PFSK-1 (cell line): ENCODE data around the gene NR3C2.

Source experiments
- FOXP2 ChIP-seq: optimal IDR thresholded peaks from 2 replicates; pipeline ENCODE3; 2011; ENCODE audit warnings: borderline replicate concordance, control low read depth, inconsistent platforms; ENCODE audit not compliant: insufficient read depth; ENCODE audit errors: extremely low read length, extremely low read depth
- POLR2AphosphoS5 ChIP-seq: IDR thresholded peaks from 2 replicates; pipeline ENCODE4 v1.6.1; 2012; ENCODE audit warnings: low read depth, mild to moderate bottlenecking, control low read depth, low read length, moderate library complexity
- SIN3A ChIP-seq: IDR thresholded peaks from 2 replicates; pipeline ENCODE4 v1.6.1; 2012; ENCODE audit warnings: mild to moderate bottlenecking, low read length, moderate library complexity, borderline replicate concordance; ENCODE audit not compliant: insufficient read depth
- TAF1 ChIP-seq: IDR thresholded peaks from 2 replicates; pipeline ENCODE4 v1.6.1; 2012; ENCODE audit warnings: low read length, control low read depth, borderline replicate concordance; ENCODE audit not compliant: insufficient read depth
- TF ChIP-seq, protein P1 (sequence below), 2 experiments: IDR thresholded peaks; 2 replicates each; pipeline versions ENCODE4 v1.6.1 to v1.8.0; 2011 to 2012; ENCODE audit warnings: low read depth in 2 of 2, low read length in 2 of 2, control low read depth in 1 of 2, inconsistent platforms in 1 of 2, mild to moderate bottlenecking in 1 of 2, moderate library complexity in 1 of 2; ENCODE audit not compliant: insufficient read depth in 1 of 2

The NR3C2 gene

DNA sequence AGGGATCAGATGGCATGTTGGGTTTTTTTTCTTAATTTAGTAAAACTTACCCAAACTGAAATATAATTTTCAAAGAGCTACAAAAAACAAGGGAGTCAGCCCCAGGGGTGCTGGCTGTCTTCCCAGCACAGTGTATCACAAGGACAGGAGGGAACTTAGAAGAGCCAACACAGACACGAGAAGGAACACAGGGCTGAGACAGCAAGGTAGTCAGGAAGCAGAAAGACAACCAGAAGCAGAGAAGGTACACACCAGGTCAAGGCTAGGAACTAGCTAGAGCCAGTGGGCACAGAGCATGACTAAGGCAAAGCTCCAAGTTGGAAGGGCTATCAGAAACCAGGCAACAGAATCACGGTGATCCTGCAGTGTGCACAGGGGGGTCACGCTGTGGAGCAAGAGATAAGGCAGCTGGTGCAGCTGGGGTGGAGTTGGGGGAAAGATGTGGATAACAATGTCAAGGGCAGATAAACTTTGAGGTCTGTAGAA, 168.7 kb downstream of the NR3C2 start:
- TF ChIP-seq, protein P1, sequence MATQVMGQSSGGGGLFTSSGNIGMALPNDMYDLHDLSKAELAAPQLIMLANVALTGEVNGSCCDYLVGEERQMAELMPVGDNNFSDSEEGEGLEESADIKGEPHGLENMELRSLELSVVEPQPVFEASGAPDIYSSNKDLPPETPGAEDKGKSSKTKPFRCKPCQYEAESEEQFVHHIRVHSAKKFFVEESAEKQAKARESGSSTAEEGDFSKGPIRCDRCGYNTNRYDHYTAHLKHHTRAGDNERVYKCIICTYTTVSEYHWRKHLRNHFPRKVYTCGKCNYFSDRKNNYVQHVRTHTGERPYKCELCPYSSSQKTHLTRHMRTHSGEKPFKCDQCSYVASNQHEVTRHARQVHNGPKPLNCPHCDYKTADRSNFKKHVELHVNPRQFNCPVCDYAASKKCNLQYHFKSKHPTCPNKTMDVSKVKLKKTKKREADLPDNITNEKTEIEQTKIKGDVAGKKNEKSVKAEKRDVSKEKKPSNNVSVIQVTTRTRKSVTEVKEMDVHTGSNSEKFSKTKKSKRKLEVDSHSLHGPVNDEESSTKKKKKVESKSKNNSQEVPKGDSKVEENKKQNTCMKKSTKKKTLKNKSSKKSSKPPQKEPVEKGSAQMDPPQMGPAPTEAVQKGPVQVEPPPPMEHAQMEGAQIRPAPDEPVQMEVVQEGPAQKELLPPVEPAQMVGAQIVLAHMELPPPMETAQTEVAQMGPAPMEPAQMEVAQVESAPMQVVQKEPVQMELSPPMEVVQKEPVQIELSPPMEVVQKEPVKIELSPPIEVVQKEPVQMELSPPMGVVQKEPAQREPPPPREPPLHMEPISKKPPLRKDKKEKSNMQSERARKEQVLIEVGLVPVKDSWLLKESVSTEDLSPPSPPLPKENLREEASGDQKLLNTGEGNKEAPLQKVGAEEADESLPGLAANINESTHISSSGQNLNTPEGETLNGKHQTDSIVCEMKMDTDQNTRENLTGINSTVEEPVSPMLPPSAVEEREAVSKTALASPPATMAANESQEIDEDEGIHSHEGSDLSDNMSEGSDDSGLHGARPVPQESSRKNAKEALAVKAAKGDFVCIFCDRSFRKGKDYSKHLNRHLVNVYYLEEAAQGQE (IDR thresholded peaks at IDR 0.05; ENCODE audit: insufficient read depth in 1 of 2, low read depth in 2 of 2, low read length in 2 of 2): no peak
- TF ChIP-seq SIN3A (no peak), TAF1 (no peak), POLR2AphosphoS5 (no peak), FOXP2 (no peak)

DNA sequence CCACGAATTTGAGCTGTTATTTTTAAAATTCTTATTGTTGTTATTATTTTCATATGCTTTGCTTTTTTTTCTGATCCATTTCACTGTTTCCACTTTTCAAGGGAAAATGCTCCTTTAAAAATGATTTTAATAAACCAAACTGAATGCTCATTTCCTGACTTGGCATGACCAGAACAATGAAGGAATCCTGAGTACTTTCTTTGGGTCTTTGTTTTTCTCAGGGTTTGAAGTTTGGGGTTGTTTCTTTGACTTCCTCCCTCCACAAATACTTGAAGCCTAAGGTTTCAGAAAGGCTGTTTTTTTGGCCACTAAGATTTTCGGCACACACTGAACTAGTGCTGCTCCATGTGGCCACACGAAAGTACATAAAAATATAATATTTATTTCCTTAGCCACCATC, 171.0 kb downstream of the NR3C2 start:
- TF ChIP-seq TAF1 (no peak), FOXP2 (no peak), POLR2AphosphoS5 (no peak), SIN3A (no peak)
- TF ChIP-seq, protein P1 (IDR thresholded peaks at IDR 0.05; ENCODE audit: insufficient read depth in 1 of 2, low read depth in 2 of 2, low read length in 2 of 2): no peak

DNA sequence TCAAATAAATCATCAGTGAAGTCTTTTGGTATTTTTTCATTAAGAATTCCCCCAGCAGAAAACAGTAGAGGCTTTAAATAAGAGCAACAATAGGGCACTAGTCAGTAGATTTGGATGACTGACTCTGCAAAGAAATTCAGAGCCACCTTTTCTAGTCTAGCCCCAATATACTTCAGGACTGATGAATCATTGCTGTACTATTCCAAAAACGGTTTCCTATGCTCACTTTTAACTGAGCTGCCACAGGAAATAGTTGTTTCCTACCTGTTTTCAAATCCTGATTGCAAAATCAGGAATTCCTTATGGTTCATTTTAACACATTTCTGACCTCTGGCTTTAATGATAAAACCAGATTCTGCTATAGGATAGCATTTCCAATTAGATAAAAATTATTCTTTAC, 171.6 kb downstream of the NR3C2 start:
- TF ChIP-seq FOXP2: no peak
- TF ChIP-seq, protein P1 (IDR thresholded peaks at IDR 0.05; ENCODE audit: insufficient read depth in 1 of 2, low read depth in 2 of 2, low read length in 2 of 2): no peak

DNA sequence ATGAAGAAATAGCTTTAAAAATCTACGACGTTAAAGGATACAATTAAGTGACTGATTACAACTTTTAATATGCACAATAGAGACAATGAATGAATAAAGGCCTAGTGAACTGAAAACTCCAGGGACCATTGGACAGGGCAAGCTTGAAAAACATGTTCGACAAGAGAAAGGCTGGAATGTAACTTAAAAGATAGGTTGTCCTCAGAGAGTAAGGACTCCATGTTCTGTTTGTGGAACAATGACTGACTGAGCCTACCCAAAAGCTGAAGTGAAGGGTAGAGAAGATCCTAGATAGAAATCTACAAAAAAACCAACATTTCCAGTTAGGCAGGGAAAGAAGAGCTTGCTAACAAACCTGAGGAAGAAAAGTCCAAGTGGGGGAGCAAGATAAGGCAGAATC, 173.4 kb downstream of the NR3C2 start:
- TF ChIP-seq POLR2AphosphoS5 (no peak), SIN3A (no peak), TAF1 (no peak), FOXP2 (no peak)
- TF ChIP-seq, protein P1 (IDR thresholded peaks at IDR 0.05; ENCODE audit: insufficient read depth in 1 of 2, low read depth in 2 of 2, low read length in 2 of 2): no peak

DNA sequence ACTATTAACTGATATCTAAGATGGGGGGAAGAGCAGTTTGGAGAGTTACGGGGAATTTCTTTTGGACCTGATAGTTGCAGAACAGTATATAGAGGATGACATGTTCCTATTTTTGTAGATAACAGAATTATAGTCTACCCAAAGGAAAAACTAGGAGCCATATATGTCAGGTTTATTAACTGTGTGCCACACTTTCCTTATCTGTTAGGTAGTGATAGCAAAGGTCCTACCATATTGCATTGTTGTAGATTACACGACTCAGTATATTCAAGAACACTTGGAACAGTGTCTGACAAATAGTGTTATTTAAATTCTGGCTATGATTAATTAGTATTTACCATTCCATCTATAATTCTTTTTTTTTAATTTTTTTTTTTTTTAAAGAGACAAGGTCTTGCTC, 175.3 kb downstream of the NR3C2 start:
- no peak for TF ChIP-seq SIN3A
- TF ChIP-seq TAF1: no peak

DNA sequence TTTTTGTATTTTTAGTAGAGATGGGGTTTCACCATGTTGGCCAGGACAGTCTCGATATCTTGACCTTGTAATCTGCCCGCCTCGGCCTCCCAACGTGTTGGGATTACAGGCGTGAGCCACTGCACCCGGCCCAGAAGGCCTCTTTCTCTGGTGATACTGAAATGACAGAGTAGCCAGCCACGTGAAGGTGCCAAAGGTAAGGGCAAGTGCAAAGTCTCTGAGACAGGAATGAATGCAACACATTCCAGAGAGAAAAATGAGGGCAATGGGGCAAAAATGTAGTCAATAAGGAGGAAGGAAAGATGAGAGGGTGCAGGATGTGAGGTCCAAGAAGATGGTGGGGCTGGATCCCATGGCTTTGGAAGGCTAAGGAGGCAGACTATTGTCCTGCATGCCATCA, 176.0 kb downstream of the NR3C2 start:
- TF ChIP-seq POLR2AphosphoS5 (no peak), TAF1 (no peak), SIN3A (no peak), FOXP2 (no peak)
- TF ChIP-seq, protein P1 (IDR thresholded peaks at IDR 0.05; ENCODE audit: insufficient read depth in 1 of 2, low read depth in 2 of 2, low read length in 2 of 2): no peak
